Mesothelial cell of epicardium (in vitro differentiated cells): ENCODE measurements around the gene SLC16A4. TPM values are rescaled to one million over a fixed set of nuclear protein-coding genes. Genes with fewer than 3 reads are reported as not detected.
A peak's percentile ranks its signal among the peaks of the same experiment; 100 is the strongest.

Source experiments
- DNase-seq, 2 experiments: peaks; one replicate each; pipeline ENCODE4 v3.0.0; 2021; ENCODE audit warnings: low spot score in 2 of 2; ENCODE audit not compliant: unreplicated experiment in 2 of 2
- H3K27ac Mint-ChIP-seq: 2 replicates; pipeline ENCODE4 v1.8.0; 2021; ENCODE audit warnings: mixed read lengths
- H3K27me3 Mint-ChIP-seq: 2 replicates; pipeline ENCODE4 v1.8.0; 2021; ENCODE audit warnings: low read depth, mixed read lengths
- H3K36me3 Mint-ChIP-seq: 2 replicates; pipeline ENCODE4 v1.8.0; 2021; ENCODE audit warnings: mixed read lengths
- H3K4me1 Mint-ChIP-seq: 2 replicates; pipeline ENCODE4 v1.8.0; 2021; ENCODE audit warnings: mixed read lengths
- H3K4me3 Mint-ChIP-seq: 2 replicates; pipeline ENCODE4 v1.8.0; 2021; ENCODE audit warnings: mild to moderate bottlenecking, moderate library complexity, mixed read lengths
- H3K9me3 Mint-ChIP-seq: 2 replicates; pipeline ENCODE4 v1.8.0; 2021; ENCODE audit warnings: mixed read lengths
- total RNA-seq: library from RNA; stranded (reverse); gene quantifications from 3 replicates; pipeline ENCODE4 v1.2.1, GENCODE V29; 2021
- TF ChIP-seq, protein P1 (sequence below): fragments of 200-600 bp; sonication (generic); IDR thresholded peaks from one replicate; pipeline ENCODE4 v1.5.0; 2021; ENCODE audit warnings: antibody characterized with exemption; ENCODE audit not compliant: unreplicated experiment

Gene SLC16A4
- total RNA-seq, 1 donor from 2014 or later, result 13.7 TPM

- Mint-ChIP-seq H3K27me3 (no peaks in the 10 kb centered on the region), H3K27ac (peak overlapping the region; percentile 97), H3K4me3 (no peak overlapping the region), H3K4me1 (peaks cover 58% of the 10 kb centered on the region), H3K9me3 (no peaks in the 10 kb centered on the region), H3K36me3 (peaks cover 7% of the 10 kb centered on the region)
- DNase-seq, result peak; percentile 88 to 96
- TF ChIP-seq, protein P1, sequence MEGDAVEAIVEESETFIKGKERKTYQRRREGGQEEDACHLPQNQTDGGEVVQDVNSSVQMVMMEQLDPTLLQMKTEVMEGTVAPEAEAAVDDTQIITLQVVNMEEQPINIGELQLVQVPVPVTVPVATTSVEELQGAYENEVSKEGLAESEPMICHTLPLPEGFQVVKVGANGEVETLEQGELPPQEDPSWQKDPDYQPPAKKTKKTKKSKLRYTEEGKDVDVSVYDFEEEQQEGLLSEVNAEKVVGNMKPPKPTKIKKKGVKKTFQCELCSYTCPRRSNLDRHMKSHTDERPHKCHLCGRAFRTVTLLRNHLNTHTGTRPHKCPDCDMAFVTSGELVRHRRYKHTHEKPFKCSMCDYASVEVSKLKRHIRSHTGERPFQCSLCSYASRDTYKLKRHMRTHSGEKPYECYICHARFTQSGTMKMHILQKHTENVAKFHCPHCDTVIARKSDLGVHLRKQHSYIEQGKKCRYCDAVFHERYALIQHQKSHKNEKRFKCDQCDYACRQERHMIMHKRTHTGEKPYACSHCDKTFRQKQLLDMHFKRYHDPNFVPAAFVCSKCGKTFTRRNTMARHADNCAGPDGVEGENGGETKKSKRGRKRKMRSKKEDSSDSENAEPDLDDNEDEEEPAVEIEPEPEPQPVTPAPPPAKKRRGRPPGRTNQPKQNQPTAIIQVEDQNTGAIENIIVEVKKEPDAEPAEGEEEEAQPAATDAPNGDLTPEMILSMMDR, result peak; percentile 46
Measured at GRCh38 chr1:110338309-110338885, 52.4 kb downstream of the SLC16A4 start.

- Mint-ChIP-seq H3K27me3 (no peaks in the 10 kb centered on the region), H3K4me3 (no peak overlapping the region), H3K27ac (peak overlapping the region; percentile 97), H3K4me1 (peaks cover 52% of the 10 kb centered on the region), H3K9me3 (no peaks in the 10 kb centered on the region), H3K36me3 (peaks cover 6% of the 10 kb centered on the region)
- DNase-seq, result peak in 1 of 2 experiments; percentile 45
- TF ChIP-seq, protein P1, result no peak
Measured at GRCh38 chr1:110337704-110338308, 53.0 kb downstream of the SLC16A4 start.

- Mint-ChIP-seq H3K4me1 (peaks cover 38% of the 10 kb centered on the region), H3K4me3 (peak overlapping the region; percentile 50), H3K36me3 (peaks cover 3% of the 10 kb centered on the region), H3K27me3 (no peaks in the 10 kb centered on the region), H3K9me3 (no peaks in the 10 kb centered on the region), H3K27ac (peak overlapping the region; percentile 88)
- TF ChIP-seq, protein P1, result no peak
- DNase-seq, result no peak
Measured at GRCh38 chr1:110336300-110337039, 54.4 kb downstream of the SLC16A4 start.

DNA sequence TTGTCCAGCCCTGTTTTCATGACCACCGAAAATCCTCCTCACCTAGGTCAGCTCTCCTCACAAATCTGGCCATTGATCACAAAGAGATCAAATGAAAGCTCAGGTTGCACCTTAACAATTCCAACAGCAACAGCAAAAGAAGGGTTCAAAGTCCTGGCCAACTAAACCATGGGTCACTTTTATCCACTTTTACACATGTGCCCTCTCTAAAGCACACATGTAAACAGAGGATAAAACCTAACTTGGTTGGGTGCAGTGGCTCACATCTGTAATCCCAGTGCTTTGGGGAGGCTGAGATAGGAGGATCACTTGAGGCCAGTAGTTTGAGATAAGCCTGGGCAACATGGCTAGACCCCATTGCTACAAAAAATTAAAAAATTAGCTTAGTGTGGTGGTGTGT is 55.6 kb downstream of the SLC16A4 start:
- DNase-seq, result no peak
- H3K4me1 Mint-ChIP-seq, result peaks cover 26% of the 10 kb centered on the region
- TF ChIP-seq, protein P1, result no peak
- H3K9me3 Mint-ChIP-seq, result no peaks in the 10 kb centered on the region
- H3K4me3 Mint-ChIP-seq, result no peak overlapping the region
- H3K27ac Mint-ChIP-seq, result peak overlapping the region; percentile 88
- no peaks in the 10 kb centered on the region for H3K27me3 Mint-ChIP-seq
- no peaks in the 10 kb centered on the region for H3K36me3 Mint-ChIP-seq

DNA sequence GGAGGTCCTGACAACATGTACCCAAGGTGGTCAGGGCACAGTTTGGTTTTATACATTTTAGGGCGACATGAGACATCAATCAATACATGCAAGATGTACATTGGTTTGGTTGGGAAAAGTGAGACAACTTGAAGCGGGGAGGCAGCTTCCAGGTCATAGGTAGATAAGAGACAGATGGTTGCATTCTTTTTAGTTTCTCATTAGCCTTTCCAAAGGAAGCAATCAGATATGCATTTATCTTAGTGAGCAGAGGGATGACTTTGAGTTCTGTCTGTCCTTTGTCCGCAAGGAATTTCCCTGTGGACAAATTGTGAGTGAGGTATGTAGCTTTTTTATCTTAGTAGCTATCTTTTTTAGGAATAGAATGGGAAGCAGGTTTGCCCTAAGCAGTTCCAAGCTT is 62.1 kb downstream of the SLC16A4 start:
- no peak overlapping the region for H3K27ac Mint-ChIP-seq
- no peak for DNase-seq
- no peaks in the 10 kb centered on the region for H3K27me3 Mint-ChIP-seq
- H3K4me3 Mint-ChIP-seq, result no peak overlapping the region
- peaks cover 5% of the 10 kb centered on the region for H3K4me1 Mint-ChIP-seq
- no peaks in the 10 kb centered on the region for H3K36me3 Mint-ChIP-seq
- TF ChIP-seq, protein P1, result no peak
- H3K9me3 Mint-ChIP-seq, result peaks cover 7% of the 10 kb centered on the region
